Thyroid gland (tissue), 4 donors: Measurements from ENCODE around the gene AGT. TPM values are rescaled to one million over a fixed set of nuclear protein-coding genes. Genes with fewer than 3 reads are reported as not detected.

ENCODE experiments used
- DNase-seq, 2 donors: peaks; one replicate each; pipeline ENCODE4 v3.0.0-alpha.2; 2019
- H3K27ac ChIP-seq, 3 donors: fragments of 200-600 bp; sonication (generic); 1 replicate in 2 of 3; 2 replicates in 1 of 3; pipeline ENCODE4 v1.5.1; 2016 to 2019; ENCODE audit warnings: mild to moderate bottlenecking in 1 of 3, moderate library complexity in 1 of 3
- H3K27me3 ChIP-seq: fragments of 200-600 bp; sonication (generic); one replicate; pipeline ENCODE4 v1.5.1; 2019
- H3K36me3 ChIP-seq, 2 donors: fragments of 200-600 bp; sonication (generic); one replicate each; pipeline ENCODE4 v1.5.1; 2016 to 2019
- H3K4me1 ChIP-seq, 2 donors: fragments of 200-600 bp; sonication (generic); one replicate each; pipeline ENCODE4 v1.5.1; 2017 to 2019
- H3K4me3 ChIP-seq, 3 donors: fragments of 200-600 bp; sonication (generic); replicated peaks in 1 of 3; 1 replicate in 2 of 3; 2 replicates in 1 of 3; pipeline ENCODE4 v1.5.1; 2016; ENCODE audit warnings: mild to moderate bottlenecking in 1 of 3
- H3K9me3 ChIP-seq: fragments of 200-600 bp; sonication (generic); one replicate; pipeline ENCODE4 v1.5.1; 2017
- CTCF ChIP-seq, 6 experiments: fragments of 200-600 bp in 3 of 6; fragments of 450-650 bp in 3 of 6; sonication (generic) in 3 of 6; IDR thresholded peaks; one replicate each; pipeline ENCODE4 v1.5.1; 2016 to 2019; ENCODE audit warnings: antibody characterized with exemption in 6 of 6, mild to moderate bottlenecking in 2 of 6, inconsistent platforms in 1 of 6, moderate library complexity in 1 of 6
- POLR2A ChIP-seq, 2 donors: fragments of 450-650 bp; IDR thresholded peaks; one replicate each; pipeline ENCODE4 v1.6.1; 2017; ENCODE audit warnings: antibody characterized with exemption in 2 of 2, mild to moderate bottlenecking in 2 of 2, moderate library complexity in 1 of 2
- WGBS, 2 donors: methylation state at CpG; one replicate each; pipeline ENCODE4 v1.1.5; 2017; 5-methylcytosine and 5-hydroxymethylcytosine counted together
- intact Hi-C: fragments of 100-400 bp; cut with DNase I; formaldehyde crosslinking; loops from one replicate; pipeline ENCODE4 v1.15.1; 2023
- total RNA-seq, 4 donors: library from RNA; depleted of rRNA; stranded (reverse); fragments of >200 nt; gene quantifications; one replicate each; pipeline ENCODE4 v1.2.3, GENCODE V29; 2016

AGT gene
- total RNA-seq, 4 donors from 2014 or later, result 4.0 to 14.4 (median 8.7) TPM

GRCh38 chr1:230680300-230681025 is 33.5 kb downstream of the AGT start:
- Histone ChIP-seq H3K27me3 (no peaks in the 10 kb centered on the region), H3K4me1 (peaks cover 7 to 16% of the 10 kb centered on the region in 2 donors), H3K36me3 (peaks cover 18 to 36% of the 10 kb centered on the region in 2 donors), H3K27ac (no peak overlapping the region), H3K4me3 (no peak overlapping the region), H3K9me3 (no peaks in the 10 kb centered on the region)
- 55 to 73% methylated on average over 4 of the region's 4 CpGs for WGBS, 2 donors
- no peak for DNase-seq
- intact Hi-C loops, result no loop called here
- TF ChIP-seq CTCF (IDR thresholded peaks at IDR 0.05) (no peak), POLR2A (IDR thresholded peaks at IDR 0.05) (no peak)

DNA sequence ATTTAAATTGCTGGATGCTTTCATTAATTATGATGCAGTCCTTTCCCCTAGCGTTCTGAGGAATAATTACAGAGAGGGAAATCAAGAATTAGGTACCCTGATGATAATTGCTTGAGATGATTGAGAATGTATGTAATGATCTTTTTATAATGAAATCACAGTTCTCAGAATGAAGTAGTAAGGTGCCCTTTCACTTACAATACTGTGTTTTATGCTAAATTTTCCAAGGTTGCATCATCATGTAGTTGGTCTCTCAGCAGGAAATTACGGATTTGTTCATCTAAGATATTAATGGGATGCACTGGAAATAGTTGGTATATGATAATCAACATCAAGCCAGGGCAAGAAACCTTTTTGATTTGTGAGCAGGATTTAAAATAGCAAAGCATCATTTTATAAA is 34.1 kb downstream of the AGT start:
- Histone ChIP-seq H3K27ac (no peak overlapping the region), H3K36me3 (peaks cover 11 to 38% of the 10 kb centered on the region in 2 donors), H3K4me3 (no peak overlapping the region), H3K4me1 (peaks cover 7 to 16% of the 10 kb centered on the region in 2 donors), H3K27me3 (no peaks in the 10 kb centered on the region), H3K9me3 (no peaks in the 10 kb centered on the region)
- no peak for DNase-seq
- TF ChIP-seq POLR2A (IDR thresholded peaks at IDR 0.05), result no peak
- TF ChIP-seq CTCF (IDR thresholded peaks at IDR 0.05), result no peak
- 92 to 96% methylated on average over 2 of the region's 2 CpGs for WGBS, 2 donors
- intact Hi-C loops, result no loop called here

- Histone ChIP-seq H3K36me3 (peaks cover 9 to 33% of the 10 kb centered on the region in 2 donors), H3K4me3 (no peak overlapping the region), H3K9me3 (no peaks in the 10 kb centered on the region), H3K27ac (no peak overlapping the region), H3K27me3 (no peaks in the 10 kb centered on the region), H3K4me1 (peaks cover 7 to 16% of the 10 kb centered on the region in 2 donors)
- intact Hi-C loops, result no loop called here
- TF ChIP-seq CTCF (IDR thresholded peaks at IDR 0.05), result no peak
- TF ChIP-seq POLR2A (IDR thresholded peaks at IDR 0.05), result no peak
- 74 to 86% methylated on average over 3 of the region's 3 CpGs for WGBS, 2 donors
- no peak for DNase-seq
Observed at GRCh38 chr1:230679192-230679591, 34.7 kb downstream of the AGT start.

DNA sequence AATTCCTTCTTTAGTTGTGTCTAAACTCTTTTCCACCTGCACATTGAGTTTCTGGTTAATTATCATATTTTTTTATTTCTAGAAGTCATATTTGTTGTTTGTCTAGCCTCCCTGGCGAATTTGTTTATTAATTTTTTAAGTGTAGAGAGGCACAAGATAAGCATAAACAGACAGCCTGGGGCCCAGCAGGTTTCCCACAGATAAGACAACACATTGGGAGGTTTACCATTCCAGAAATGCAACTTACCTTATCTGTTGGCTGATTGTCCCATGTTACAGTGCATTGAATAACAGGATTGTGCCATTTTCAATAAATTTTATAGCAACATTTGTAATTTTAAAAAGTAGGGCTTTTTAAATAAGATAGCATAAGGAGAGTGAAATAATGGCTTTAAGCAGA is 36.7 kb downstream of the AGT start:
- WGBS, 2 donors, result 98 to 100% methylated on average over 1 of the region's 1 CpG
- no peak overlapping the region for H3K27ac ChIP-seq
- H3K9me3 ChIP-seq, result no peaks in the 10 kb centered on the region
- TF ChIP-seq CTCF (IDR thresholded peaks at IDR 0.05) (no peak), POLR2A (IDR thresholded peaks at IDR 0.05) (no peak)
- no peaks in the 10 kb centered on the region for H3K27me3 ChIP-seq
- intact Hi-C loops, result no loop called here
- no peak for DNase-seq
- peaks cover 4 to 9% of the 10 kb centered on the region in 2 donors for H3K4me1 ChIP-seq
- no peak overlapping the region for H3K4me3 ChIP-seq
- H3K36me3 ChIP-seq, result peaks cover 18 to 42% of the 10 kb centered on the region in 2 donors

GRCh38 chr1:230674581-230674980 is 39.3 kb downstream of the AGT start:
- DNase-seq, result no peak
- no peaks in the 10 kb centered on the region for H3K9me3 ChIP-seq
- no peak overlapping the region for H3K4me3 ChIP-seq
- TF ChIP-seq CTCF (IDR thresholded peaks at IDR 0.05), result no peak
- TF ChIP-seq POLR2A (IDR thresholded peaks at IDR 0.05), result no peak
- no peaks in the 10 kb centered on the region for H3K4me1 ChIP-seq
- intact Hi-C loops, result no loop called here
- peaks cover 35 to 53% of the 10 kb centered on the region in 2 donors for H3K36me3 ChIP-seq
- H3K27ac ChIP-seq, result no peak overlapping the region
- WGBS, 2 donors, result 92 to 96% methylated on average over 2 of the region's 2 CpGs
- no peaks in the 10 kb centered on the region for H3K27me3 ChIP-seq
